HG02840 (cell line): ENCODE results near the gene DPEP3.
"Not testable (repeated sequence)": the region's sequence is repeated elsewhere in the genome, so short reads cannot be mapped to it uniquely, and the experiment has no call there.

Source experiments
- ATAC-seq: cut with Tn5 transposase; IDR thresholded peaks from one replicate; pipeline ENCODE4 v1.9.1; 2021; ENCODE audit warnings: mild to moderate bottlenecking, moderate library complexity, moderate number of reproducible peaks; ENCODE audit not compliant: unreplicated experiment, low FRiP score

Gene DPEP3

GRCh38 chr16:67946966-67947558 is 33.2 kb downstream of the DPEP3 start:
- ATAC-seq, result no peak

GRCh38 chr16:67946128-67946569 is 34.1 kb downstream of the DPEP3 start:
- no peak for ATAC-seq

DNA sequence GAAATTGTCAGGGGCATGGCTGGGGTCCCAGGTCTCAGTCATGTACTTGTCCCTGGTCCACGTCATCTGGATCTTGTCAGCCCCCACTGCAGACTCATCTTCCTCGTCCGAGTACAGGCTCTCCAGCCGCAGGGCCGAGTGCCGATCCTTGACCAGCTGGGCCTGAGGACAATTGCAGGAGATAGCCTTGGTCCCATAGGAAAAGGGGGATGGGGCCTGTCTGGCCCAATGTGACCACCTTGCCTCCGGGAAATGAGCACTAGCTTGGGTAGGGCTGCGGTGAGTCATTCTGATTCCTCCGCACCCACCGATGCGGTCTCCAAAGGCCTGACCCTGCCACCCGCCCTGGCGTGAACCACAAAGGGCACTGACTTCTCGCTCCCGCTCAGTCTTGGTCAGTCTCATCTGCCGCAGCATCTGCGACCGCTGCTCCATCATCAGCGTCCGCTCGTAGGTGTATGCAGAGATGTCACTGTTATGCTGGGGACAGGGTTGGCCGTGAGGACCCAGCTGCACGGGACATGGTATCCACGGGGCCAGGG is 34.8 kb downstream of the DPEP3 start:
- no peak for ATAC-seq

GRCh38 chr16:67944690-67945391 is 35.5 kb downstream of the DPEP3 start:
- ATAC-seq, result no peak

DNA sequence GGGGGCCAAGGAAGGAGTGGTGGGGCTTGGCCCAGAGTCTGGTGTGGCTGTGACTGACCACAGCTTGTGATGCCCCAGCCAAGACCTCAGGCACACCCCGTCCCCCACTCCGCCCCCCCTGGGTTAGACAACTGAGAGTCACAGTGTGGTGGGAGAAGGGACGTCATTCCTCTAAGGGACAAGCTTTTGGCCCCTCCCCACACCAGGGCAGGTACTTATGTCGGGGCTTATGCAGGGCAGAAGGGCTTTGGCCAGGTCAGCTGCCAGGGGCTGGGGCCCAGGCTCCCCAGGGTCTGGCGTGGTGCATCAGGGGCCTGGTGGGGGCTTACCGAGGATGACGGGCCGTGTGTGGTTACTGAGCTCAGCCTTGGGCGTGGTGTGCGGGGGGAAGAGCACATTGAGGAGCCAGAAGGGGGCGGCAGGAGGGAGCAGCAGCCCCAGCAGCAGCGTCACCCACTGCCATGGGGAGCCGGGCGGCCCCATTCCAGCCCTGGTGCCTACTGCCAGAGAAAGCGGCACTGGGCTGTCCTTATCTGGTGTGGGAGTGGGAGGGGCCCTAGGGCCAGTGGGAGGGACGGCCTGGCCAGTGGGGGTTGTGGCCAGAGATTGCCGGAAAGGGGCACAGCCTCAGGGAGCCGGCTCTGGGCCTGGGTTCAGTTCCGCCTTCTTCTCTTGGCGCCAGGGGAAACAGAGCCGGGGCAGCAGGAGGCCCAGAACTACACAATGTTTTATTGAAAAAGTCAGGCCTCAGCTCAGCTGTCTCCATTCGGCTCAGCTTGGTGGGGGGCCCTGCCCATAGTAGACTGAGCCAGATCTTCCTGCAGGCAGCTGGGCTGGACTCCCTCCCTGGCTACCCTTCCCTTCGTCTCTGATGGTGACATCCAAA is 36.4 kb downstream of the DPEP3 start, which contains the start of gene LCAT:
LCAT (minus strand) TSS at position 502 of the 886 bp plus-strand sequence; CDS start at position 483, 19 bp downstream.
- no peak for ATAC-seq

- no peak for ATAC-seq
Observed at GRCh38 chr16:67943256-67943618, 37.1 kb downstream of the DPEP3 start.

DNA sequence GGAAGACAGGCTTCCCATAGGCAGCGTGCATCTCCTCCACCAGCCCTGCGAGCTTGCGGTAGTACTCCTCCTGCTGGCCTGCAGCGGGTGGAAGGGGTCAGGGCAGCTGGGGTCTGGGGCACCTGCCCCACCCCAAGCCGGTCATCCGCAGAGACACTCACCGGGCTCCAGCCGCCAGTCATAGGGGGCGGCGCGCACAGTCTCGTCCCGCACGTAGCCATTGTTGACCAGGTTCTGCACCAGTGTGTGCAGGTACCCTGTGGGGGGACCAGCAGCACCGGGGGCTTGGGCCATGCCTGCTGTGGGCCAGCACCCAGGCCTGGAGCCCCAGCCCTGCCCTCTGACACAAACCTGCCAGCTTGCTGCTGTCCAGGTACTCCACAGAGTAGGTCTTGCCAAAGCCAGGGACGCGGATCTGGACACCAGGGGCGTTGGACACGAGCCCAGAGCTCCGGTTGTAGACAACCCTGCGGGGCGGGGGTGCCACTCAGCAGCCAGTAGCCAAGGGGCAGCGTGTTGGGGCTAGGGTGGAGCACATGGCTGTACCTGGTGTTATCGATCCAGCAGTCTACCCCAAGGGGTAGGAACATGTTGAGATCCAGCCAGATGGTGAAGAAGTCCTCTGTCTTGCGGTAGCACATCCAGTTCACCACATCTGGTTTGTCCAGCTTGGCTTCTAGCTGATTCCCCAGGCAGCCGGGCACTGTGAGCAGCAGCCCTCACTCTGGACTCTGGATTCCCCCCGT is 37.6 kb downstream of the DPEP3 start:
- ATAC-seq, result no peak

DNA sequence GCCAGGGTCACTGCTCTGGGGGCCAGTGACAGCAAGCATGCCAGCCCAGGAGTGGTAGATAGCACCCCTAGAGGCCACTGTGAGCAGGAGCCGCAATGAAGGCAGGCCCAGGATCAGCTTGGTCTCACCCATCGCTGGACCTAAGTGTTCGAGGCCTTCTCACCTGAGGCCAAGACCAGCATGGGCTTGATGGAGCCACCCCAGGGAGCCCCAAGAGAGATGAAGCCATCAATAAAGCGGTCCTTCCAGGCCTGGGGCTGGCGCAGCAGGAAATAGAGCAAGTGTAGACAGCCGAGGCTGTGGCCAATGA is 38.1 kb downstream of the DPEP3 start:
- no peak for ATAC-seq

DNA sequence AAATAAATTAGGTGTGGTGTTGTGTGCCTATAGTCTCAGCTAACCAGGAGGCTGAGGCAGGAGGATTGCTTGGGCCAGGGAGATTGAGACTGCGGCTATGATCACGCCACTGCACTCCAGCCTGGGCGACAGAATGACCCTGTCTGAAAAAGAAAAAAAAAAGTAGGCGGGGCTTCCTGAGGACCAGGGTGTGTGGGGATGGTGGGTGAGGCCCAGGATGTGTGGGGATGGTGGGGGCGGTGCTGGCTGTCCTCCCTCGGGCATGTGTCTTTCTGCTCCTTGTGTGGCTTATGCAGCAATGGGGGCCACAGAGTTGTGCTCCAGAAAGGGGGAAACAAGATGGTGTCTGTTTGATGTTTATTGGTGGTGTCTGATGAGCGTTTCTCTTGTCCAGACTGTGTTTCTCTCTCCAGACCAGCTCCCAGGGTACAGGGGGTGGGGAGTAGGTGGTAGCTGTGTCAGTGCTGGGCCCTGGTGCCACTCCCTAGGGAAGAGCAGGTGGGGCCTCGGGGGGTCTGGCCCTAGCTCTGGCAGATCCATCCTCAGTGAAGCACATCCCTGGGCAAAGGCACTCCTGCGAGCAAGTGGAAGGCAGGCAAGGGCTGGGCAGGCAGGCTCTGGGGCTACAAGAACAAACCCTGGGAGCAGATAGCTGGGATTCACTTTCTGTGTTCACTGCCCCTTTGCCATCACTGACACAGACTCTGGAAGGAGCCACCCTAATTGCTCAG is 38.7 kb downstream of the DPEP3 start:
- no peak for ATAC-seq

DNA sequence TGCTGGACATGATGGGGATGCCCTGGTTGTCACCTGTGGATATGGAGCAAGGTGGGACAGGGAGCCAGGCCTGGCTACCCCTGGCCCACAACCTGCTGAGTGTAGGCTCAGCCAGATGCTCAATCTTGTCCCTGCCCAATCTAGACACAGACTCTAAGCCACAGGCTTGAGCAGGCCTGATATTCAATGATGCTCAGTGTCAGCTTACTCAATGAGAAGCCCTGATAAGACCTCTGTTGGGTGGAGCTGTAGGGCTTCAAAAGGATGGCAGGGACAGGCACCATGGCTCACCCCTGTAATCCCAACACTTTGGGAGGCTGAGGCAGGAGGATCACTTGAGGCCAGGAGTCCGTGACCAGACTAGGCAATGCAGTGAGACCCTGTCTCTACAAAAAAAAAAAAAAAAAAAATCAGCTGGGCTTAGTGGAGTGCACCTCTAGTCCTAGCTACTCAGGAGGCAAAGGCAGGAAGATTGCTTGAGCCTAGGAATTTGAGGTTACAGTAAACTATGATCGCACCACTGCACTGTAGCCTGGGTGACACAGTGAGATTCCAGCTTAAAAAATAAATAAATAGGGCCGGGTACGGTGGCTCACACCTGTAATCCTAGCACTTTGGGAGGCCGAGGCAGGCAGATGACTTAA is 39.7 kb downstream of the DPEP3 start:
- no peak for ATAC-seq

- no peak for ATAC-seq
Observed at GRCh38 chr16:67939507-67940445, 40.5 kb downstream of the DPEP3 start.

GRCh38 chr16:67937713-67938112 is 42.6 kb downstream of the DPEP3 start:
- not testable (repeated sequence) for ATAC-seq

- ATAC-seq, result no peak
Observed at GRCh38 chr16:67936880-67937605, 43.3 kb downstream of the DPEP3 start.

DNA sequence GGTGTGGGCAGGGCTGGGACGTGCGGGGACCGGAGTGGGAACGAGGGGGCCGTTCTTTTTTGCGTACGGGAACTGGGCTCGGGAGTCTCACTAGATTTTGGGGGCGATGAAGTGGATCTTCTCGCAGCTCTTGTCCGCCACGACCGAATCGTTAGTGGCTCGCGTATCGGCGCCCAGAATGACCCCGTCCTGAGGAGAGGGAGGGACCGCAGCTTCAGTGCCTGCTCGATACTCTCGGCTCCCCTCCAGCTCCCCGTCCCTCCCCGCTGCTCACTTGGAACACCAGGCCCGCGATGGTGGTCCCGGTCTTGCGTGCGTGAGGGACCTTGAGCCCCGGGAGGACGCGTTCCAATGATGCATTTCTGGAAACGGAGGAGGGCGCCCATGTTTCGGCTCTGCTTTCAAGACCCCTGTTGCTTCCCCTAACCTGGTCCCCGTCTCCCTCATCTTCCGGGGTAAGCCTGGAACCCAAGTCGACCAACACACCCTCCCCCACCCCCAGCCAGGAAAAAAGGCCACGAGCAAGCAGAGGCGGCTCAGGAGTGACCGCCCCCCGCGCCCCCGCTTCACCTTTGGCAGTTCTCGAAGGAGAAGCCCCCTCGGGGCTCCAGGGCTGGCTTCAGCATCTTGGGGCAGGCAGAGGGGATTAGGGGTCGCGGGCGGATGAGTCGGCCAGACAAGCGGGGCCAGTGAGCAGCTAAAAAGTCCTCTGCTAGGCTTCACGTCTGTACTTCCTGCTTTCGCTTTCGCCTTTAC is 44.0 kb downstream of the DPEP3 start, which contains the start of gene PSMB10:
PSMB10 (minus strand) TSS at position 727 of the 756 bp plus-strand sequence; CDS start at position 626, 101 bp downstream.
- ATAC-seq, result peak; percentile 6

- peak; percentile 90 for ATAC-seq
Observed at GRCh38 chr16:67935402-67936123, 44.7 kb downstream of the DPEP3 start.

GRCh38 chr16:67935101-67935401 is 45.2 kb downstream of the DPEP3 start:
- ATAC-seq, result no peak
